ENCODE data around the gene CRYBA2.
A peak's percentile ranks its signal among the peaks of the same experiment; 100 is the strongest.

CRYBA2 gene

DNA sequence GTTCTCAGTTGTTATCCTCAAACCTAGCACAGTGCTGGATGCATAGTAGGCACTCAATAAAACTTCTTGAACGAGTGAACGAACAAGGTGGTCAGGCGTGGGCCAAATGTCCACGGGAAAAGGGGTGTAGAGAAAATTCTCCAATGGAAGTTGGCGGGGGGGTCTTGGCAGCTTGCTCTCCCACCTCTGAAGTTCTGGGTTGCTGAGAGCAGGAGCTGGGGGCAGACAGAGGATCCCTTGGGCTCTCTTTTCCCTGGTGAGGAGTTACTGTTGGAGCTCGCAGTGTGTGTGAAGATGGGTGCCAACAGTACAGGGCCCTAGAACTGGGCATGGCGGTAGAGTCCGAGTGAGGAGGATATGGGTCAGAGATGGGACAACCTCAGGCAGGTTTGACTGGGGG is 2.3 kb upstream of the CRYBA2 start:
- H3K27ac ChIP-seq (ENCODE audit: insufficient read depth in 1 of 2, low read depth in 1 of 2, low read length in 2 of 2, poor library complexity in 1 of 2, severe bottlenecking in 2 of 2), result no peak overlapping the region
- CTCF ChIA-PET, result interaction anchor here (0.9 to 4.2 kb wide), 22 partner anchors 8 to 162 kb away, joined by 3 to 48 read pairs (median 5); partner anchors contain the start of gene FEV
- POLR2A ChIA-PET, result interaction anchor here (0.6 to 0.8 kb wide), 2 partner anchors 13 to 566 kb away, joined by 3 to 4 read pairs; no protein-coding TSS in a partner anchor
- H3K9me3 ChIP-seq (ENCODE audit: control extremely low read depth in 1 of 5, control insufficient read depth in 4 of 5, insufficient read depth in 2 of 5, low read depth in 1 of 5, low read length in 4 of 5), result no peaks in the 10 kb centered on the region
- 29% methylated on average over 6 of the region's 8 CpGs for WGBS (ENCODE audit: insufficient coverage)
- DNase-seq, result no peak
- no peaks in the 10 kb centered on the region for H3K36me3 ChIP-seq (ENCODE audit: control insufficient read depth in 4 of 4, insufficient read depth in 4 of 4, low read length in 3 of 4)
- peaks cover 0 to 23% (median 15%) of the 10 kb centered on the region in 4 experiments for H3K4me1 ChIP-seq (ENCODE audit: control extremely low read depth in 1 of 4, control insufficient read depth in 4 of 4, insufficient read depth in 4 of 4, low read length in 3 of 4)
- no peak overlapping the region for H3K4me3 ChIP-seq (ENCODE audit: control insufficient read depth in 1 of 7, extremely low read depth in 1 of 7, insufficient read depth in 4 of 7, low read depth in 2 of 7, low read length in 6 of 7)
- H3K27me3 ChIP-seq (replicated peaks in 2 of 5; ENCODE audit: control insufficient read depth in 4 of 5, insufficient read depth in 5 of 5, low read length in 4 of 5), result peaks cover 9 to 98% (median 68%) of the 10 kb centered on the region in 5 experiments

- no peaks in the 10 kb centered on the region for H3K9me3 ChIP-seq (ENCODE audit: control extremely low read depth in 1 of 5, control insufficient read depth in 4 of 5, insufficient read depth in 2 of 5, low read depth in 1 of 5, low read length in 4 of 5)
- H3K4me3 ChIP-seq (ENCODE audit: control insufficient read depth in 1 of 7, extremely low read depth in 1 of 7, insufficient read depth in 4 of 7, low read depth in 2 of 7, low read length in 6 of 7), result peak overlapping the region in 3 of 7 experiments; percentile 4 to 59 (median 59)
- H3K27ac ChIP-seq (ENCODE audit: insufficient read depth in 1 of 2, low read depth in 1 of 2, low read length in 2 of 2, poor library complexity in 1 of 2, severe bottlenecking in 2 of 2), result no peak overlapping the region
- POLR2A ChIA-PET, result no interaction called here
- WGBS (ENCODE audit: insufficient coverage), result 3% methylated on average over 23 of the region's 44 CpGs
- no peak for DNase-seq
- H3K36me3 ChIP-seq (ENCODE audit: control insufficient read depth in 4 of 4, insufficient read depth in 4 of 4, low read length in 3 of 4), result no peaks in the 10 kb centered on the region
- H3K27me3 ChIP-seq (replicated peaks in 2 of 5; ENCODE audit: control insufficient read depth in 4 of 5, insufficient read depth in 5 of 5, low read length in 4 of 5), result peaks cover 9 to 99% (median 60%) of the 10 kb centered on the region in 5 experiments
- CTCF ChIA-PET, result interaction anchor here (0.9 to 1.0 kb wide), 2 partner anchors 10 to 13 kb away, joined by 3 to 5 read pairs; no protein-coding TSS in a partner anchor
- H3K4me1 ChIP-seq (ENCODE audit: control extremely low read depth in 1 of 4, control insufficient read depth in 4 of 4, insufficient read depth in 4 of 4, low read length in 3 of 4), result peaks cover 0 to 23% (median 15%) of the 10 kb centered on the region in 4 experiments
Measured at GRCh38 chr2:218992703-218993344, 398 bp downstream of the CRYBA2 start.

DNA sequence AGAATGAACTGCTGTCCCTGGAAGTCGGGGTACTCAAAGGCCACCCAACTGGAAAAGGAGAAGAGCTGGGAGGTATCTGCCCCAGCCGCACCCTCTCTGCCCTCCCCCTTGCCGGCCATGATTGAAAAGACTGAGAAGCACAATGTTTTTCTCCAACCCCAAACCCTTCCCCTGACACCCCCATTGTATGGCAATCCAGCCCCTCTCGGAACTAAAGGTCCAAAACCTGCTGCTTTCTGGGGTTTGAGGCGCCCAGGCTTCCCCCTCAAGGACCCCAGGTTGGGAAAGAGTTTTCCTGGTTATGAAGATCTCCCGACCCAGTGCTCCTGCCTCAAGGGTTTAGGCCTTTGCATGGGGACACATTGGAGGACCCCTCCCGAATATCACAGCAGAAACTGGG is 1.0 kb downstream of the CRYBA2 start:
- DNase-seq, result no peak
- ChIA-PET CTCF (interaction anchor here (0.9 to 1.0 kb wide), 2 partner anchors 10 to 12 kb away, joined by 3 to 5 read pairs; no protein-coding TSS in a partner anchor), POLR2A (no interaction called here)
- no peaks in the 10 kb centered on the region for H3K9me3 ChIP-seq (ENCODE audit: control extremely low read depth in 1 of 5, control insufficient read depth in 4 of 5, insufficient read depth in 2 of 5, low read depth in 1 of 5, low read length in 4 of 5)
- H3K36me3 ChIP-seq (ENCODE audit: control insufficient read depth in 4 of 4, insufficient read depth in 4 of 4, low read length in 3 of 4), result no peaks in the 10 kb centered on the region
- H3K27me3 ChIP-seq (replicated peaks in 2 of 5; ENCODE audit: control insufficient read depth in 4 of 5, insufficient read depth in 5 of 5, low read length in 4 of 5), result peaks cover 9 to 99% (median 61%) of the 10 kb centered on the region in 5 experiments
- no peak overlapping the region for H3K27ac ChIP-seq (ENCODE audit: insufficient read depth in 1 of 2, low read depth in 1 of 2, low read length in 2 of 2, poor library complexity in 1 of 2, severe bottlenecking in 2 of 2)
- no peak overlapping the region for H3K4me3 ChIP-seq (ENCODE audit: control insufficient read depth in 1 of 7, extremely low read depth in 1 of 7, insufficient read depth in 4 of 7, low read depth in 2 of 7, low read length in 6 of 7)
- H3K4me1 ChIP-seq (ENCODE audit: control extremely low read depth in 1 of 4, control insufficient read depth in 4 of 4, insufficient read depth in 4 of 4, low read length in 3 of 4), result peaks cover 0 to 23% (median 15%) of the 10 kb centered on the region in 4 experiments
- 7% methylated on average over 5 of the region's 7 CpGs for WGBS (ENCODE audit: insufficient coverage)

GRCh38 chr2:218991674-218992168 is 1.5 kb downstream of the CRYBA2 start:
- H3K9me3 ChIP-seq (ENCODE audit: control extremely low read depth in 1 of 5, control insufficient read depth in 4 of 5, insufficient read depth in 2 of 5, low read depth in 1 of 5, low read length in 4 of 5), result no peaks in the 10 kb centered on the region
- POLR2A ChIA-PET, result no interaction called here
- peaks cover 0 to 23% (median 15%) of the 10 kb centered on the region in 4 experiments for H3K4me1 ChIP-seq (ENCODE audit: control extremely low read depth in 1 of 4, control insufficient read depth in 4 of 4, insufficient read depth in 4 of 4, low read length in 3 of 4)
- no peaks in the 10 kb centered on the region for H3K36me3 ChIP-seq (ENCODE audit: control insufficient read depth in 4 of 4, insufficient read depth in 4 of 4, low read length in 3 of 4)
- no peak for DNase-seq
- CTCF ChIA-PET, result interaction anchor here (1.0 kb wide), 1 partner anchor 12 kb away, joined by 5 read pairs; no protein-coding TSS in a partner anchor
- H3K27me3 ChIP-seq (replicated peaks in 2 of 5; ENCODE audit: control insufficient read depth in 4 of 5, insufficient read depth in 5 of 5, low read length in 4 of 5), result peaks cover 9 to 99% (median 64%) of the 10 kb centered on the region in 5 experiments
- 5% methylated on average over 9 of the region's 13 CpGs for WGBS (ENCODE audit: insufficient coverage)
- no peak overlapping the region for H3K4me3 ChIP-seq (ENCODE audit: control insufficient read depth in 1 of 7, extremely low read depth in 1 of 7, insufficient read depth in 4 of 7, low read depth in 2 of 7, low read length in 6 of 7)
- H3K27ac ChIP-seq (ENCODE audit: insufficient read depth in 1 of 2, low read depth in 1 of 2, low read length in 2 of 2, poor library complexity in 1 of 2, severe bottlenecking in 2 of 2), result no peak overlapping the region

DNA sequence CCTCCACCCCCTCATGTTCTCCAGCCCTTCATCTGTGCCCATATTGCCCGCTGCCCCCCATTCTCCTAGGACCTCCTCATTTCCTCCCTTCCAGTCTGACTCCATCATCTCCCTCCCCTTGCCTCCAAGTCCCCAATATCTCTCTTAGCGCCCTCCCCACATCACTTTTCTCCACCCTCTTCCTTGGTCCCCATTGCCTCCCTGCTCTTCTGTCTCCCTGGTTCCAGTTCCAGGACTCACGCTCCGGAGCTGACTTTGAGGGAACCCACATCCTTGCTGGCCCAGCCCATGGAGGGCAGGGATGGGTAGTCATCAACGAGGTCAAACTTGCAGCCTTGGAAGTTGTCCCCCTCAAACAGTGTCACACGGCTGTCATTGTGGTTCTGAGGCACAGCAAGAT is 2.6 kb downstream of the CRYBA2 start:
- DNase-seq, result no peak
- H3K36me3 ChIP-seq (ENCODE audit: control insufficient read depth in 4 of 4, insufficient read depth in 4 of 4, low read length in 3 of 4), result no peaks in the 10 kb centered on the region
- ChIA-PET CTCF (interaction anchor here (0.9 to 3.4 kb wide), 5 partner anchors 10 to 131 kb away, joined by 3 to 17 read pairs (median 3); no protein-coding TSS in a partner anchor), POLR2A (no interaction called here)
- 4% methylated on average over 5 of the region's 6 CpGs for WGBS (ENCODE audit: insufficient coverage)
- H3K27ac ChIP-seq (ENCODE audit: insufficient read depth in 1 of 2, low read depth in 1 of 2, low read length in 2 of 2, poor library complexity in 1 of 2, severe bottlenecking in 2 of 2), result no peak overlapping the region
- peaks cover 0 to 18% (median 13%) of the 10 kb centered on the region in 4 experiments for H3K4me1 ChIP-seq (ENCODE audit: control extremely low read depth in 1 of 4, control insufficient read depth in 4 of 4, insufficient read depth in 4 of 4, low read length in 3 of 4)
- H3K27me3 ChIP-seq (replicated peaks in 2 of 5; ENCODE audit: control insufficient read depth in 4 of 5, insufficient read depth in 5 of 5, low read length in 4 of 5), result peaks cover 9 to 100% (median 64%) of the 10 kb centered on the region in 5 experiments
- no peaks in the 10 kb centered on the region for H3K9me3 ChIP-seq (ENCODE audit: control extremely low read depth in 1 of 5, control insufficient read depth in 4 of 5, insufficient read depth in 2 of 5, low read depth in 1 of 5, low read length in 4 of 5)
- H3K4me3 ChIP-seq (ENCODE audit: control insufficient read depth in 1 of 7, extremely low read depth in 1 of 7, insufficient read depth in 4 of 7, low read depth in 2 of 7, low read length in 6 of 7), result no peak overlapping the region

DNA sequence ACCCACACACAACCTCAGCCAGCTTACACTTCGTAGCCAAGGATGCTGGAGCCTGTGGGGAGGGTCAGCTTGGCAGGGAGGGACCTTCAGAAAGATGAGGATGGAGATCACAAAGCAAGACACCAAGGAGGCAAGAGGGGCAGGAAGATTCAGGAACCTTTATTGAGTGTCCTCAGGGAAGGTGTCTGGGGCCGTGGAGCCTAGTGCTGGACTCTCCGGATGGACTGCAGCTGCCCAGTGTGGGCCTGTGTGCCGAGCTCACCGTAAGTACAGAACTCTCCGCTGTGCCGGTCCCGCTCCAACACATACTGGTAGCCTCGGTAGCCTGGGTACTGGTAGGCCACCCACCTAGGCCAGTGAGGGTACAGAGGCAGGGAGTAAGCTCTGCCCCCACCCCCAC is 3.2 kb downstream of the CRYBA2 start:
- no peaks in the 10 kb centered on the region for H3K36me3 ChIP-seq (ENCODE audit: control insufficient read depth in 4 of 4, insufficient read depth in 4 of 4, low read length in 3 of 4)
- peaks cover 4 to 100% (median 60%) of the 10 kb centered on the region in 5 experiments for H3K27me3 ChIP-seq (replicated peaks in 2 of 5; ENCODE audit: control insufficient read depth in 4 of 5, insufficient read depth in 5 of 5, low read length in 4 of 5)
- H3K27ac ChIP-seq (ENCODE audit: insufficient read depth in 1 of 2, low read depth in 1 of 2, low read length in 2 of 2, poor library complexity in 1 of 2, severe bottlenecking in 2 of 2), result no peak overlapping the region
- no peaks in the 10 kb centered on the region for H3K9me3 ChIP-seq (ENCODE audit: control extremely low read depth in 1 of 5, control insufficient read depth in 4 of 5, insufficient read depth in 2 of 5, low read depth in 1 of 5, low read length in 4 of 5)
- ChIA-PET CTCF (interaction anchor here (0.7 to 3.4 kb wide), 7 partner anchors 10 to 131 kb away, joined by 3 to 17 read pairs (median 3); no protein-coding TSS in a partner anchor), POLR2A (no interaction called here)
- DNase-seq, result no peak
- whole genome bisulfite sequencing (ENCODE audit: insufficient coverage), result 21% methylated on average over 5 of the region's 9 CpGs
- H3K4me1 ChIP-seq (ENCODE audit: control extremely low read depth in 1 of 4, control insufficient read depth in 4 of 4, insufficient read depth in 4 of 4, low read length in 3 of 4), result peaks cover 0 to 23% (median 15%) of the 10 kb centered on the region in 4 experiments
- no peak overlapping the region for H3K4me3 ChIP-seq (ENCODE audit: control insufficient read depth in 1 of 7, extremely low read depth in 1 of 7, insufficient read depth in 4 of 7, low read depth in 2 of 7, low read length in 6 of 7)

GRCh38 chr2:218988650-218989049 is 4.6 kb downstream of the CRYBA2 start:
- ChIA-PET POLR2A (no interaction called here), CTCF (interaction anchor here (0.7 to 3.4 kb wide), 6 partner anchors 8 to 143 kb away, joined by 3 to 17 read pairs (median 5); no protein-coding TSS in a partner anchor)
- Histone ChIP-seq H3K27me3 (replicated peaks in 2 of 5; ENCODE audit: control insufficient read depth in 4 of 5, insufficient read depth in 5 of 5, low read length in 4 of 5) (peaks cover 0 to 100% (median 59%) of the 10 kb centered on the region in 5 experiments), H3K27ac (ENCODE audit: insufficient read depth in 1 of 2, low read depth in 1 of 2, low read length in 2 of 2, poor library complexity in 1 of 2, severe bottlenecking in 2 of 2) (no peak overlapping the region), H3K36me3 (ENCODE audit: control insufficient read depth in 4 of 4, insufficient read depth in 4 of 4, low read length in 3 of 4) (no peaks in the 10 kb centered on the region), H3K9me3 (ENCODE audit: control extremely low read depth in 1 of 5, control insufficient read depth in 4 of 5, insufficient read depth in 2 of 5, low read depth in 1 of 5, low read length in 4 of 5) (no peaks in the 10 kb centered on the region), H3K4me3 (ENCODE audit: control insufficient read depth in 1 of 7, extremely low read depth in 1 of 7, insufficient read depth in 4 of 7, low read depth in 2 of 7, low read length in 6 of 7) (no peak overlapping the region), H3K4me1 (ENCODE audit: control extremely low read depth in 1 of 4, control insufficient read depth in 4 of 4, insufficient read depth in 4 of 4, low read length in 3 of 4) (peaks cover 0 to 31% (median 18%) of the 10 kb centered on the region in 4 experiments)
- DNase-seq, result no peak
- 31% methylated on average over 2 of the region's 2 CpGs for WGBS (ENCODE audit: insufficient coverage)
